Right atrium auricular region (tissue), 2 donors: ENCODE results near the gene SMCO4. TPM values are rescaled to one million over a fixed set of nuclear protein-coding genes. Genes with fewer than 3 reads are reported as not detected.

ENCODE experiments used
- DNase-seq: peaks from one replicate; pipeline ENCODE4 v3.0.0-alpha.2; 2019; ENCODE audit warnings: low spot score
- H3K27ac ChIP-seq, 2 donors: fragments of 200-600 bp; sonication (generic); 1 replicate in 1 of 2; 2 replicates in 1 of 2; pipeline ENCODE4 v1.5.1; 2016 to 2019
- H3K27me3 ChIP-seq, 2 donors: fragments of 200-600 bp; sonication (generic); one replicate each; pipeline versions ENCODE4 v1.5.1 to v1.6.0; 2017 to 2019
- H3K36me3 ChIP-seq: fragments of 200-600 bp; sonication (generic); one replicate; pipeline ENCODE4 v1.5.1; 2016
- H3K4me1 ChIP-seq, 2 donors: fragments of 200-600 bp; sonication (generic); one replicate each; pipeline versions ENCODE4 v1.5.1 to v1.6.0; 2017 to 2019
- H3K4me3 ChIP-seq, 2 donors: fragments of 200-600 bp; sonication (generic); 1 replicate in 1 of 2; 2 replicates in 1 of 2; pipeline ENCODE4 v1.5.1; 2017 to 2019; ENCODE audit warnings: mild to moderate bottlenecking in 1 of 2, moderate library complexity in 1 of 2
- H3K9me3 ChIP-seq, 2 donors: fragments of 200-600 bp; sonication (generic); one replicate each; pipeline ENCODE4 v1.5.1; 2019
- total RNA-seq, 2 donors: library from RNA; depleted of rRNA; stranded (reverse); fragments of >200 nt; gene quantifications; one replicate each; pipeline ENCODE4 v1.1.0, GENCODE V29; 2016
- TF ChIP-seq, protein P1 (sequence below), 2 donors: fragments of 200-600 bp; sonication (generic); IDR thresholded peaks; one replicate each; pipeline ENCODE4 v1.5.1; 2019; ENCODE audit warnings: antibody characterized with exemption in 2 of 2

The SMCO4 gene
- total RNA-seq, 2 donors from 2014 or later, result 37.6 to 79.8 TPM

DNA sequence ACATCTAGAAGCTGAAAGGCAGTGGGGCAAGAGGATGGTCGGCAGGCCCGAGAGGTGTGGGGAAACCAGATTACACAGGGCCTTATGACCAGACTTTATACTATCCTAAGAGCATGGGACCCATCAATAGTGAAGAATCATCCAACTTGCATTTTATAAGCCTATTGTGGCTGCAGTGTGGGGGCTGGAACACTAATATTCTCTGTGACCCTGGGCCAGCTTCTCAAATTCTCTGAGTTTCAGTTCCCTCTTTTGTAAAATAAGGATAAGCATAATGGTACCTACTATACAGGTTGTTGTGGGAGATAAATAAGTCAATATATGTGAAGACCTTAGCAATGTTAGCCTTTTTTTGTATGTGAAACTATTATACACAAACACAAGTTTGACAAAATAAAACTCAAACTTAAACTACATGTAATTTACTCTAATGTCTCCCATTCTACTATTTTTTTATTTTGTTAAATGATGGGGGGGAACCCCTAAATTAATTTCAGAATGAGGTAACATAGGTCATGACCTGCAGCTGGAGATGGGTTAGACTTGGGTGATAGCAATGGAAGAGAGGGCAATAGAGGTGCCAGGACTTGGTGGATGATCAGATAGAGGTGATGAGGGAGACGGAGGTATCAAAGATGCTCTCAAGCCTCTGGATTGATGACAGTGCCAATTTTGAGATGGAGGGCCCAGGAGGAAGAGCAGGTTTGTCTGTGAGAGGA, 30.1 kb downstream of the SMCO4 start:
- TF ChIP-seq, protein P1, sequence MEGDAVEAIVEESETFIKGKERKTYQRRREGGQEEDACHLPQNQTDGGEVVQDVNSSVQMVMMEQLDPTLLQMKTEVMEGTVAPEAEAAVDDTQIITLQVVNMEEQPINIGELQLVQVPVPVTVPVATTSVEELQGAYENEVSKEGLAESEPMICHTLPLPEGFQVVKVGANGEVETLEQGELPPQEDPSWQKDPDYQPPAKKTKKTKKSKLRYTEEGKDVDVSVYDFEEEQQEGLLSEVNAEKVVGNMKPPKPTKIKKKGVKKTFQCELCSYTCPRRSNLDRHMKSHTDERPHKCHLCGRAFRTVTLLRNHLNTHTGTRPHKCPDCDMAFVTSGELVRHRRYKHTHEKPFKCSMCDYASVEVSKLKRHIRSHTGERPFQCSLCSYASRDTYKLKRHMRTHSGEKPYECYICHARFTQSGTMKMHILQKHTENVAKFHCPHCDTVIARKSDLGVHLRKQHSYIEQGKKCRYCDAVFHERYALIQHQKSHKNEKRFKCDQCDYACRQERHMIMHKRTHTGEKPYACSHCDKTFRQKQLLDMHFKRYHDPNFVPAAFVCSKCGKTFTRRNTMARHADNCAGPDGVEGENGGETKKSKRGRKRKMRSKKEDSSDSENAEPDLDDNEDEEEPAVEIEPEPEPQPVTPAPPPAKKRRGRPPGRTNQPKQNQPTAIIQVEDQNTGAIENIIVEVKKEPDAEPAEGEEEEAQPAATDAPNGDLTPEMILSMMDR (IDR thresholded peaks at IDR 0.05), result no peak

DNA sequence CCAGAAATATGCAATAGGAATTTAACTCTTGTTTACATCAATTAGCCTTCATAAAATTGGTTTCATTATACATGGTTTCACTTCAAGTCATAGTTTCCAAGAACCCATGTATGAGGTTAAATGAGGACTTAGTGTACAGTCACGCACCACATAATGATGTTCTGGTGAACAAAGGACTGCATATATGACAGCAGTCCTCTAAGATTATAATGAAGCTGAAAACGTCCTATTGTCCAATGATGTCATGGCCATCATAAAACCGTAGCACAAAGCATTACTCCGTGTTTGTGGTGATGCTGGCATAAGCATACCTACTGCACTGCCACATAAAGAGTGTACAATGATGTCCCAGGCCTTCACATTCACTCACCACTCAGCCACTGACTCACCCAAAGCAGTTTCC, 31.1 kb downstream of the SMCO4 start:
- Histone ChIP-seq H3K4me1 (peaks cover 0 to 11% of the 10 kb centered on the region in 2 donors), H3K4me3 (no peak overlapping the region), H3K36me3 (no peaks in the 10 kb centered on the region), H3K27ac (no peak overlapping the region), H3K9me3 (no peaks in the 10 kb centered on the region), H3K27me3 (no peaks in the 10 kb centered on the region)
- TF ChIP-seq, protein P1 (IDR thresholded peaks at IDR 0.05), result no peak
- DNase-seq, result no peak

More for the DNA sequence above, 30.1 kb downstream of the SMCO4 start:
- Histone ChIP-seq H3K27ac (no peak overlapping the region), H3K27me3 (no peaks in the 10 kb centered on the region), H3K36me3 (no peaks in the 10 kb centered on the region), H3K4me1 (peaks cover 0 to 11% of the 10 kb centered on the region in 2 donors), H3K4me3 (no peak overlapping the region), H3K9me3 (no peaks in the 10 kb centered on the region)
- no peak for DNase-seq

DNA sequence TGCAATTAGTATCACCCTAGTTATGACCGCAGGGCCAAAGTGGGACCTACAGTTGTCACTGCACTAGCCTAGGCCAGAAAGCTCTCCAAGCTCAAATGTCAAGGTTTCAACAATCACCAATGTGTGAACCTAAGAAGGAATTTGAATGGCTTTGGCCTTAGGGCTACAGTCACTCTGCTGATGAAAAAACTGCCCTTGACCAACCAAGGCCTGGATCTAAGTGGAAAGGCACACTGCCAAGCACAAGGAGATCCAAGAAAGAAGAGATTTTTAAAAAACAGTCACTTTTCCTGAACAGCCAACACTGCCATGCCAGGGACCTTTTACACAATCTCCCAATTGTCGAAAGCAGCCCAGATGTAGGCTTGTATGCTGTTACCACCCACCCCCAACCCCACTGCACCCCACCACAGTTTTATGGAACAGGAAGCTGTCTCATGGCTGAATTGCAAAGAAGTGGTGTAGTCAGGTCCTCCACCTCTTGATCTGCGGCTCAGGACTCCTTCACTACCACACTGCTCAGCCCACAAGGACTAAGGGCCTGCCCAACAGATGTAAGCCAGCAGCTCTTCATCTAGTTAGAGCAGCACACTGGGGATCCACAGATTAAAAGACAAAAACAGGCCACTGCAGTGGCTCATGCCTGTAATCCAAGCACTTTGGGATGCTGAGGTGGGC, 32.9 kb downstream of the SMCO4 start:
- TF ChIP-seq, protein P1 (IDR thresholded peaks at IDR 0.05), result no peak

DNA sequence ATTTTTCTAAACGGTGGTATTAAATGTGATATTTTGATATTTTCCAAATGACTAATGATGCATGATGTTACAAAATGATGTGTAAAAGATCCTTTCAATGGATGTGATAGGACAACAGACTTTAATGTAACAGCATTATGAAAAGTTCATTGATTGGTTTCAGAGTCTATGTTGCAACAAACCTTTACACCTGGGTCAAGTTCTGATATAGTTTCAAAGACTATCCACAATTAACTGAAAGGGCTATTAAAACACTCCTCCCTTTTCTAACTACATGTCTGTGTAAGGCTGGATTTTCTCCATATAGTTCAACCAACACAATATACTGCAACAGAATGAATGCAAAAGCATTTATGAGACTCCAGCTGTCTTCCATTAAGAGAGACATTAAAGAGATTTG, 35.7 kb downstream of the SMCO4 start:
- Histone ChIP-seq H3K27me3 (no peaks in the 10 kb centered on the region), H3K27ac (no peak overlapping the region), H3K4me3 (no peak overlapping the region), H3K4me1 (no peaks in the 10 kb centered on the region), H3K9me3 (no peaks in the 10 kb centered on the region), H3K36me3 (no peaks in the 10 kb centered on the region)
- DNase-seq, result no peak
- TF ChIP-seq, protein P1 (IDR thresholded peaks at IDR 0.05), result no peak

More for the DNA sequence above, 32.9 kb downstream of the SMCO4 start:
- Histone ChIP-seq H3K27ac (no peak overlapping the region), H3K36me3 (no peaks in the 10 kb centered on the region), H3K4me1 (peaks cover 0 to 2% of the 10 kb centered on the region in 2 donors), H3K4me3 (no peak overlapping the region), H3K9me3 (no peaks in the 10 kb centered on the region), H3K27me3 (no peaks in the 10 kb centered on the region)
- DNase-seq, result no peak

DNA sequence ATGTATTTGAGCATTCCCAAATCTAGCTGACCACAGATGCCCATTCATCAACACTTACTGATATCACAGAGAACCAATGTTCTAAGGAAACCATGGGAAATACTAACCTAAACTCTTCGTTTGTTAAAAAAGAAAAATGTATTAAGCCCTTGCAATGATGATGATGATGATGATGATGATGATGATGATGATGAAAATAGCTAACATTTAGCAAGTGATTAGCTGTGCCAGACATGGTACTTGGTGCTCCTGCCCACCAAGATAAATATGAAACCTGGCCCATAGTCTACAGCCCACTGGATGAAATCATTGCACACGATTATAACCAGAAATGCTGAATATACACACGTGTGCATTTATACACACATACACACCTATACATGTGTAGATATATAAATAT, 37.5 kb downstream of the SMCO4 start:
- TF ChIP-seq, protein P1 (IDR thresholded peaks at IDR 0.05), result no peak
- Histone ChIP-seq H3K9me3 (no peaks in the 10 kb centered on the region), H3K27ac (no peak overlapping the region), H3K4me1 (no peaks in the 10 kb centered on the region), H3K36me3 (no peaks in the 10 kb centered on the region), H3K4me3 (no peak overlapping the region), H3K27me3 (no peaks in the 10 kb centered on the region)
- no peak for DNase-seq
